Spleen (tissue), 11 donors: ENCODE data around the gene SDHC. TPM values are rescaled to one million over a fixed set of nuclear protein-coding genes. Genes with fewer than 3 reads are reported as not detected.

Experiments used
- DNase-seq: peaks from one replicate; pipeline ENCODE4 v3.0.0-alpha.2; 2020
- H3K27ac ChIP-seq, 8 donors: fragments of 200-600 bp; sonication (generic) in 7 of 8; 1 replicate in 4 of 8; 2 replicates in 4 of 8; pipeline versions ENCODE4 v1.5.0 to v1.8.0; 2016 to 2021; ENCODE audit warnings: inconsistent platforms in 4 of 8, mild to moderate bottlenecking in 4 of 8, moderate library complexity in 1 of 8
- H3K27me3 ChIP-seq, 7 donors: fragments of 200-600 bp; sonication (generic) in 6 of 7; replicated peaks in 1 of 7; 1 replicate in 4 of 7; 2 replicates in 3 of 7; pipeline versions ENCODE4 v1.5.0 to v1.8.0; 2016 to 2021; ENCODE audit warnings: inconsistent platforms in 3 of 7, mild to moderate bottlenecking in 1 of 7
- H3K36me3 ChIP-seq, 6 donors: fragments of 200-600 bp; sonication (generic) in 5 of 6; 1 replicate in 4 of 6; 2 replicates in 2 of 6; pipeline versions ENCODE4 v1.5.0 to v1.8.0; 2016 to 2021; ENCODE audit warnings: inconsistent platforms in 2 of 6
- H3K4me1 ChIP-seq, 6 donors: fragments of 200-600 bp; sonication (generic) in 5 of 6; 1 replicate in 3 of 6; 2 replicates in 3 of 6; pipeline versions ENCODE4 v1.5.0 to v1.8.0; 2016 to 2021; ENCODE audit warnings: inconsistent platforms in 3 of 6
- H3K4me3 ChIP-seq, 8 donors: fragments of 200-600 bp; sonication (generic) in 7 of 8; 1 replicate in 4 of 8; 2 replicates in 4 of 8; pipeline versions ENCODE4 v1.5.0 to v1.8.0; 2016 to 2021; ENCODE audit warnings: inconsistent platforms in 4 of 8, mild to moderate bottlenecking in 4 of 8, moderate library complexity in 2 of 8
- H3K9me3 ChIP-seq, 8 donors: fragments of 200-600 bp; sonication (generic) in 7 of 8; 1 replicate in 4 of 8; 2 replicates in 4 of 8; pipeline versions ENCODE4 v1.5.0 to v1.8.0; 2016 to 2021; ENCODE audit warnings: inconsistent platforms in 4 of 8
- POLR2A ChIP-seq, 3 donors: fragments of 450-650 bp; IDR thresholded peaks; one replicate each; pipeline ENCODE4 v1.5.1; 2017; ENCODE audit warnings: antibody characterized with exemption in 3 of 3, mild to moderate bottlenecking in 1 of 3
- POLR2AphosphoS5 ChIP-seq, 3 donors: sonication (generic); formaldehyde crosslinking; IDR thresholded peaks; one replicate each; pipeline ENCODE4 v1.5.1; 2017; ENCODE audit warnings: antibody characterized with exemption in 3 of 3
- WGBS, 5 donors: extraction: QIAGEN DNeasy Blood & Tissue Kit in 3 of 5; methylation state at CpG; one replicate each; pipeline versions ENCODE4 v1.1.5 to v1.1.7; 2013 to 2018; 5-methylcytosine and 5-hydroxymethylcytosine counted together
- intact Hi-C: fragments of 100-400 bp; cut with DNase I; formaldehyde crosslinking; loops from one replicate; pipeline ENCODE4 v1.15.0; 2023; ENCODE audit warnings: low total_unique reads
- polyA plus RNA-seq, 3 donors: library from polyadenylated mRNA; stranded (reverse); fragments of 200-250 nt; gene quantifications; one replicate each; pipeline ENCODE4 v1.2.1, GENCODE V29; 2013
- total RNA-seq, 7 donors: library from RNA; depleted of rRNA in 3 of 7; stranded (reverse); fragments of >200 nt in 3 of 7; fragmentation: NEBNext Ultra II Directional in 4 of 7; extraction: Animal tissue kit (Norgen Biotek cat#: 25700) in 4 of 7; gene quantifications; one replicate each; pipeline versions ENCODE4 v1.1.0 to v1.2.1, GENCODE V29; 2016 to 2021
- TF ChIP-seq, protein P1 (sequence below), 11 experiments: fragments of 200-600 bp in 7 of 11; fragments of 450-650 bp in 4 of 11; sonication (generic) in 4 of 11; IDR thresholded peaks in 8 of 11; conservative IDR thresholded peaks in 3 of 11; 1 replicate in 7 of 11; 2 replicates in 4 of 11; pipeline versions ENCODE4 v1.4.0 to v1.8.0; 2016 to 2021; ENCODE audit warnings: antibody characterized with exemption in 11 of 11, inconsistent platforms in 4 of 11, mild to moderate bottlenecking in 1 of 11
- donor health status: healthy with polysubstance abuse.
- donor health status: DM: no; HTN: no; CAD: no; lungs with moderate emphysema.
- donor health status: DM: no; HTN: no; CAD: no.
- donor health status: Bipolar disorder and iron deficiency.
- donor health status: healthy.
- donor health status: DM: no; HTN: no; CAD: no.
- donor health status: DM: yes; HTN: yes; CAD: no.

SDHC gene
- total and polyA plus RNA-seq, 10 donors = 57.0 to 170 (median 133) TPM

DNA sequence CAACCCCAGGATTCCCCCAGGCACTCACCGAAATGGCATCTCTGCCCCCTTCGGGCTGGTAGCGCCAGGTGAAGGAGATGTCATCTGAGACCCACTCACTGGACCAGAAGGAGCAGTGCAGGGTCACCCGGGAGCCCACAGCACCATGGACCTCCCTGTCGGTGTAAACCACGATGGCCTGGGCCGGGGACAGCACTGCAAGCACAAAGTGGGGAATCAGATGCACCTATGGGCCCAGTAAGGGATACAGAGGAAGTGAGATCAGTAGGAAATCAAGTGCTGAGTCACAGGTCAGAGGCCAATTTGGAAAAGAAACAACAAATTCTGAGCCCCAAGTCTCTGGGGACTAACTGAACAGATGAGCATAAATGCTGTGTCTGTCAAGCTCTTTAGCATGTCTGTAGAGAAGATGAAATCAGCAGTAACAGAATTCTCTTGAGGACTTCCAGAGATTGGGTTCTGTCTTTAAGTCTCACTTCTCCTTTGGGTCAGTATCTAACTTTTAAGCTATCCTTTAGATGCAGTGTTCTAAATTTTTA lies 6.9 kb upstream of the SDHC start:
- TF ChIP-seq, protein P1, sequence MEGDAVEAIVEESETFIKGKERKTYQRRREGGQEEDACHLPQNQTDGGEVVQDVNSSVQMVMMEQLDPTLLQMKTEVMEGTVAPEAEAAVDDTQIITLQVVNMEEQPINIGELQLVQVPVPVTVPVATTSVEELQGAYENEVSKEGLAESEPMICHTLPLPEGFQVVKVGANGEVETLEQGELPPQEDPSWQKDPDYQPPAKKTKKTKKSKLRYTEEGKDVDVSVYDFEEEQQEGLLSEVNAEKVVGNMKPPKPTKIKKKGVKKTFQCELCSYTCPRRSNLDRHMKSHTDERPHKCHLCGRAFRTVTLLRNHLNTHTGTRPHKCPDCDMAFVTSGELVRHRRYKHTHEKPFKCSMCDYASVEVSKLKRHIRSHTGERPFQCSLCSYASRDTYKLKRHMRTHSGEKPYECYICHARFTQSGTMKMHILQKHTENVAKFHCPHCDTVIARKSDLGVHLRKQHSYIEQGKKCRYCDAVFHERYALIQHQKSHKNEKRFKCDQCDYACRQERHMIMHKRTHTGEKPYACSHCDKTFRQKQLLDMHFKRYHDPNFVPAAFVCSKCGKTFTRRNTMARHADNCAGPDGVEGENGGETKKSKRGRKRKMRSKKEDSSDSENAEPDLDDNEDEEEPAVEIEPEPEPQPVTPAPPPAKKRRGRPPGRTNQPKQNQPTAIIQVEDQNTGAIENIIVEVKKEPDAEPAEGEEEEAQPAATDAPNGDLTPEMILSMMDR (IDR thresholded peaks at IDR 0.05 in 8 of 11, conservative IDR thresholded peaks at IDR 0.05 in 3 of 11) = no peak
- TF ChIP-seq POLR2A (IDR thresholded peaks at IDR 0.05) = no peak
- peak in 1 of 3 donors; percentile 9 for TF ChIP-seq POLR2AphosphoS5 (IDR thresholded peaks at IDR 0.05)
- Histone ChIP-seq H3K9me3 (no peaks in the 10 kb centered on the region), H3K4me1 (peaks cover 18 to 61% (median 46%) of the 10 kb centered on the region in 6 donors), H3K27ac (peak overlapping the region; percentile 49 to 96 (median 84)), H3K27me3 (no peaks in the 10 kb centered on the region), H3K4me3 (peak overlapping the region in 1 of 8 donors; percentile 21), H3K36me3 (peaks cover 0 to 13% (median 0%) of the 10 kb centered on the region in 6 donors)
- 75 to 85% (median 83%) methylated on average over 7 of the region's 7 CpGs for WGBS, 5 donors
- DNase-seq = peak; percentile 83
- intact Hi-C loops = no loop called here

DNA sequence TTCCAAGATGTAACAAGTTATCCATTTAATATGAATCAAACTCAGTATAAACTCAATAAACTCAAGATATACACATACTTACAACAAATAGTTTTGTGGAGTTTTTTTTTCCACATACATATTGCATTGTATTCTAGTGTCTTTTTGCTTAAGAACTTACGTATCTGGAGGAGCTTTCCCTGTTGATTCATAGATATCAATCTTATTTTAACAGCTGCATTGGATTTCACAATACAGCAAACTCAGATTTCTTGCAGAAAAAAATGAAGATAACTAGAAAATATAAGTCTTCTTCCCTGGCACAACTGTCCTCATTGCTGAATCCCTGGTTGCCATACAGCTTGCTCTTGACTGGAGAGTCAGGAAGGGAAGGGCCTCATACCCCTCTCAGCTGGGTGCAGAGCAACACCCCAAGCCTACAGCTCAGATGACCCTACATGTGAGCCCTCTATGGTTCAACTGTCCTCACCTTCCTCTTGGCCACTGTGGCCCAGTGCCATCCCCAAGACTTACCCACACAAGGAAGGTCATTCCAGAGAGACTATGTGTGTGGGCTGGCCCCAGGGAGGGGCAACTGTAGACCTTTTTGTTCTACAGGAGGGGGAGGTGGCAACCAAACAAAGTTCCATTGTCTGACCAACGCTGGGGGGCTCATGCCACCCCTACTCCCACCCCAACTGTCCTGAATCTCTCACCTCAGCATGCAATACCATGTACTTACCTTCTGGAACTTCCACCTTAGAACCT lies 6.1 kb upstream of the SDHC start:
- 68 to 83% (median 72%) methylated on average over 2 of the region's 2 CpGs for WGBS, 5 donors
- TF ChIP-seq POLR2AphosphoS5 (IDR thresholded peaks at IDR 0.05) = no peak
- peaks cover 18 to 53% (median 42%) of the 10 kb centered on the region in 6 donors for H3K4me1 ChIP-seq
- intact Hi-C loops = no loop called here
- H3K4me3 ChIP-seq = no peak overlapping the region
- peaks cover 0 to 10% (median 0%) of the 10 kb centered on the region in 6 donors for H3K36me3 ChIP-seq
- no peaks in the 10 kb centered on the region for H3K27me3 ChIP-seq
- peak overlapping the region in 5 of 8 donors; percentile 84 to 96 (median 91) for H3K27ac ChIP-seq
- no peak for DNase-seq
- no peaks in the 10 kb centered on the region for H3K9me3 ChIP-seq

DNA sequence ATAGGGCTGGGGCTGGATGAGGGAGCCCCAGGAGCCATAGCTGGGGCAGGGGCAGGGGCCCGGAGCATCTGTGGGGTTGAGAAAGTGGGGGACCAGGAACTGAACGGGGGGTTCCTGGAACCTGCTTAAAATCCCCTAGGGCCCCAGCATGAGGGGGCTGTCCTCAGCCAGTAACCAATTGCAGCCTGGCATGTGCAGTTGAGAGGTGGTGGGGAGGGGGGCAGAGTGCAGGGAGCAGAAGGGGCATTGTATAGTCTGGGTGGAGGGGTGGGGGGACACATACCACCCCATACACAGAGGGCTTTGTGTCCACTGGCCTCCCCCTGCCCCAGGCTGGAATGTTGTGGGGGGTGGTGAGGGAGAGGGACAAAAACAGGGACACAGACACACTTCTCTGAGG lies 4.3 kb upstream of the SDHC start, which contains the start of gene MPZ:
Gene MPZ, minus strand, starts transcription at position 101 of the 400 bp plus-strand sequence. Its CDS starts 63 bp downstream, at position 38.
- intact Hi-C loops = loop anchor here (10.0 kb wide), 1 partner anchor 55 kb away; the partner anchor contains the start of gene CFAP126
- no peak for DNase-seq
- H3K27ac ChIP-seq = no peak within 1 kb of the TSS
- no peaks in the 10 kb centered on the region for H3K9me3 ChIP-seq
- WGBS, 5 donors = 53 to 77% (median 59%) methylated on average over 2 of the region's 2 CpGs
- H3K27me3 ChIP-seq = no peaks in the 10 kb centered on the region
- no peaks in the 10 kb centered on the region for H3K36me3 ChIP-seq
- H3K4me3 ChIP-seq = no peak within 1 kb of the TSS
- TF ChIP-seq POLR2A (IDR thresholded peaks at IDR 0.05) = no peak
- TF ChIP-seq POLR2AphosphoS5 (IDR thresholded peaks at IDR 0.05) = no peak
- TF ChIP-seq, protein P1 (IDR thresholded peaks at IDR 0.05 in 8 of 11, conservative IDR thresholded peaks at IDR 0.05 in 3 of 11) = no peak
- peaks cover 6 to 48% (median 36%) of the 10 kb centered on the region in 6 donors for H3K4me1 ChIP-seq

DNA sequence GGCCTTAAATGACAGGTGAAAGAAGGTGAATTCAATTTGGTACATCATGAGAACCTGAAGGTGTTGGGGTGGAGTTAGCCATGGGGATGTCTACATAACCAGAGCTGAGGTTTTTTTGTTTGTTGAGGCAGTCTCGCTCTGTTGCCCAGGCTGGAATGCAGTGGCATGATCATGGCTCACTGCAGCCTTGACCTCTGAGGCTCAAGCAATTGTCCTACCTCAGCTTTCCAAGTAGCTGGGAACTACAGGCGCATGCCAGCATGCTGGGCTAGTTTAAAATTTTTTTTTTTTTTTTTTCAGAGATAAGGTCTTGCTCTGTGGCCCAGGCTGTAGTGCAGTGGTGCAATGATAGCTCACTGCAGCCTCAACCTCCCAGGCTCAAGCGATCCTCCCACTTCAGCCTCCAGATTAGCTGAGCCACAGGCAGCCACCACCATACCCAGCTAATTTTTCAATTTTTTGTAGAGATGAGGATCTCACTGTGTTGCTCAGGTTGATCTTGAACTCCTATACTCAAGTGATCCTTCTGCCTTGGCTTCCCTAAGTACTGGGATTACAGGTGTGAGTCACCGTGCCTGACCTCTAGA lies 2.5 kb upstream of the SDHC start:
- H3K4me1 ChIP-seq = peaks cover 12 to 48% (median 34%) of the 10 kb centered on the region in 6 donors
- TF ChIP-seq, protein P1 (IDR thresholded peaks at IDR 0.05 in 8 of 11, conservative IDR thresholded peaks at IDR 0.05 in 3 of 11) = no peak
- no peak for TF ChIP-seq POLR2A (IDR thresholded peaks at IDR 0.05)
- TF ChIP-seq POLR2AphosphoS5 (IDR thresholded peaks at IDR 0.05) = no peak
- H3K4me3 ChIP-seq = no peak overlapping the region
- H3K27me3 ChIP-seq = no peaks in the 10 kb centered on the region
- no peak overlapping the region for H3K27ac ChIP-seq
- intact Hi-C loops = loop anchor here (10.0 kb wide), 1 partner anchor 53 kb away; the partner anchor contains the start of gene CFAP126
- 88 to 96% (median 93%) methylated on average over 4 of the region's 4 CpGs for WGBS, 5 donors
- no peak for DNase-seq
- H3K36me3 ChIP-seq = no peaks in the 10 kb centered on the region
- no peaks in the 10 kb centered on the region for H3K9me3 ChIP-seq
